Body of pancreas (tissue), 4 donors: ENCODE data around the gene MESD.

Source experiments
- POLR2A ChIP-seq, 3 donors: fragments of 450-650 bp; IDR thresholded peaks; one replicate each; pipeline ENCODE4 v1.6.1; 2016; ENCODE audit warnings: antibody characterized with exemption in 3 of 3, mild to moderate bottlenecking in 2 of 3
- TF ChIP-seq, protein P1 (sequence below), 7 experiments: fragments of 450-650 bp in 4 of 7; fragments of 200-600 bp in 3 of 7; sonication (generic) in 3 of 7; IDR thresholded peaks; one replicate each; pipeline ENCODE4 v1.5.1; 2016 to 2019; ENCODE audit warnings: antibody characterized with exemption in 7 of 7

DNA sequence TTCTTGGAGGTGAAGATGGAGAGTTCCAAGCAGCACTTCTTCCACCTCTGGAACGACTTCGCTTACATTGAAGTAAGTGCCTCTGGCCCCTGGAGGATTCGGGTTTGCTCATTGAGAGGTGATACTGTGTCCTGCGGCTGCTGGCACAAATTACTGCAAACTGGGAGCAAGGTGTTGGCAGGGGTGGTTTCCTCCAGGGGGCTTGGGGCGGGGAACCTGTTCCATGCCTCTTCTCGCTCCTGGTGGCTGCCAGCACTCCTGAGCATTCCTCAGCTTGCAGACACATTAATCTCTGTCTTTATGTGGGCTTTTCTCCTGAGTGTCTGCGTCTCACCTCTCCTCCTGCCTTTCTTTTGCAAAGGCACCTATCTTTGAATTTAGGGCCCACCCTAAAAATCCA is 47.4 kb downstream of the MESD start:
- TF ChIP-seq, protein P1, sequence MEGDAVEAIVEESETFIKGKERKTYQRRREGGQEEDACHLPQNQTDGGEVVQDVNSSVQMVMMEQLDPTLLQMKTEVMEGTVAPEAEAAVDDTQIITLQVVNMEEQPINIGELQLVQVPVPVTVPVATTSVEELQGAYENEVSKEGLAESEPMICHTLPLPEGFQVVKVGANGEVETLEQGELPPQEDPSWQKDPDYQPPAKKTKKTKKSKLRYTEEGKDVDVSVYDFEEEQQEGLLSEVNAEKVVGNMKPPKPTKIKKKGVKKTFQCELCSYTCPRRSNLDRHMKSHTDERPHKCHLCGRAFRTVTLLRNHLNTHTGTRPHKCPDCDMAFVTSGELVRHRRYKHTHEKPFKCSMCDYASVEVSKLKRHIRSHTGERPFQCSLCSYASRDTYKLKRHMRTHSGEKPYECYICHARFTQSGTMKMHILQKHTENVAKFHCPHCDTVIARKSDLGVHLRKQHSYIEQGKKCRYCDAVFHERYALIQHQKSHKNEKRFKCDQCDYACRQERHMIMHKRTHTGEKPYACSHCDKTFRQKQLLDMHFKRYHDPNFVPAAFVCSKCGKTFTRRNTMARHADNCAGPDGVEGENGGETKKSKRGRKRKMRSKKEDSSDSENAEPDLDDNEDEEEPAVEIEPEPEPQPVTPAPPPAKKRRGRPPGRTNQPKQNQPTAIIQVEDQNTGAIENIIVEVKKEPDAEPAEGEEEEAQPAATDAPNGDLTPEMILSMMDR (IDR thresholded peaks at IDR 0.05): no peak
- no peak for TF ChIP-seq POLR2A (IDR thresholded peaks at IDR 0.05)
